WERI-Rb-1 (cell line): ENCODE data around the gene ITGA11.

Experiments used
- DNase-seq: peaks from one replicate; pipeline ENCODE4 v3.0.0-alpha.2; 2020
- H3K27ac ChIP-seq: fragments of 250-450 bp; sonication (Bioruptor Pico); 2 replicates; pipeline ENCODE4 v1.5.1; 2020; ENCODE audit warnings: mild to moderate bottlenecking, moderate library complexity
- H3K27me3 ChIP-seq: fragments of 250-450 bp; sonication (Bioruptor Pico); 2 replicates; pipeline ENCODE4 v1.5.1; 2021; ENCODE audit warnings: mild to moderate bottlenecking, low read depth, moderate library complexity; ENCODE audit not compliant: insufficient read depth, severe bottlenecking
- H3K36me3 ChIP-seq: fragments of 250-450 bp; sonication (Bioruptor Pico); 2 replicates; pipeline ENCODE4 v1.5.1; 2020; ENCODE audit warnings: mild to moderate bottlenecking, moderate library complexity
- H3K4me3 ChIP-seq: 2 replicates; pipeline ENCODE4 v1.5.1; 2011; ENCODE audit warnings: low read depth, mild to moderate bottlenecking, control low read depth, low read length
- H3K9me3 ChIP-seq: fragments of 250-450 bp; sonication (Bioruptor Pico); 2 replicates; pipeline ENCODE4 v1.5.1; 2021; ENCODE audit warnings: mild to moderate bottlenecking, moderate library complexity; ENCODE audit not compliant: severe bottlenecking
- CTCF ChIP-seq: IDR thresholded peaks from 2 replicates; pipeline ENCODE4 v1.5.1; 2011; ENCODE audit warnings: low read depth, mild to moderate bottlenecking, control low read depth, inconsistent platforms, low read length

Gene ITGA11

DNA sequence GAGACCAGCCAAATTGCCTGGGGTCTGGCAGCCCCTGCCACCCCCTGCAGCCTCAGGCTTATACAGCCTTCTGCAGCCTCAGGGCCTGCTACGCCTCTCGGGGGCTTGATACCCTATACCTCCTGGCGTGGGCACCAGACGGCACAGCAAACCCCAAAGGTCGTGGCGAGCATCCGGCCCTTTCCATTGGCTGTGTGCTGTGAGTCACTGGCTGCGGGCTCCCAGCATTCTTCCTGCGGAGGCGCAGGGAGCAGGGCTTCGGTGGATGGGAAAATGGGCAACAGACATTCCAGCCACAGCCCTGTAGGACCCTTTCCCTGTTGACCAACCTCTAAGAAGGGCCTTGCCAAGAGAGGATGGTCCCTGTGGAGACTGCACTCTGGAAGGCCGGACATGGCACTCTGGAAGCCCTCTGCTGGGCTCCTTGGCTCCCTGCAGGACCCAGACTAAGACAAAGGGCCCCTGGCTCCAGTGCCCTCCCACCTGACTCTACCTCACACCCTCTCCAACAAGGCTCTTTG lies 59.6 kb downstream of the ITGA11 start:
- Histone ChIP-seq H3K27ac (no peak overlapping the region), H3K9me3 (no peaks in the 10 kb centered on the region), H3K27me3 (no peaks in the 10 kb centered on the region), H3K4me3 (no peak overlapping the region), H3K36me3 (no peaks in the 10 kb centered on the region)
- peak; percentile 27 for DNase-seq
- TF ChIP-seq CTCF: peak; percentile 63

DNA sequence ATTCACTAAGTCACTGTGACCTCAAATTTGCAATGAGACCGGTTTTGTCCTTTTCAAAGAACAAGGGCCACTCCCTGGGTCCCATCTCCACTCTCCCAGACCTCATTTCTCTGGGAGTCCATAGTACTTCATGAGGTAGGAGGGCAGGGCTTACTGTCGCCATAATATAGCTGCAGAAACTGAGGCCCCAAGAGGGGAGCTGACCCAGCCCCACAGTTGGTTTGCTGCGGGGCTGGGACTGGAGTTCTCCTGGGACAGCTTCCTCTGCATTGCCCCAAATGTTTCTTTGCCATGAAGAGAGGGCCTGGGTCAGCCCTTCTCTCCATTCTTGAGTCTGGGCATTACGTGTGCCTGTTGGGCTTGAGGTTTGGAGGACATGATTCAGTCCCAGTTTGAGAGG lies 60.1 kb downstream of the ITGA11 start:
- Histone ChIP-seq H3K9me3 (no peaks in the 10 kb centered on the region), H3K4me3 (no peak overlapping the region), H3K27ac (no peak overlapping the region), H3K27me3 (no peaks in the 10 kb centered on the region), H3K36me3 (no peaks in the 10 kb centered on the region)
- no peak for DNase-seq
- no peak for TF ChIP-seq CTCF

DNA sequence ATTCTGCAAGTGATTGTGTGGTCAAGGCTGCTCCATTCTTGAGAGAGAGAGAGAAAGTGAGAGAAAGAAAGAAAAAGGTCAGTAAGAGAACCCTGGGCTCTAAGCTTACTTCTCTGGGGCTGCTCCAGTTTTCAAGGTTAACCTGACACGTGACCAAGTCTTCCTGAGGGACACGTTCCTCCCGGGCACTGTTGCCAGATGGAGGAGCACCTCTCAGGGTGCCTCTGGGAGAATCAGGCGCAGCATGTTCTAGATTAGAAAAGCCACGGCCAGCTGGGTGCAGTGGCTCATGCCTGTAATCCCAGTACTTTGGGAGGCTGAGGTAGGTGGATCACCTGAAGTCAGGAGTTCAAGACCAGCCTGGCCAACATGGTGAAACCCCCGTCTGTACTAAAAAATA lies 60.8 kb downstream of the ITGA11 start:
- no peak for DNase-seq
- no peaks in the 10 kb centered on the region for H3K36me3 ChIP-seq
- TF ChIP-seq CTCF: no peak

DNA sequence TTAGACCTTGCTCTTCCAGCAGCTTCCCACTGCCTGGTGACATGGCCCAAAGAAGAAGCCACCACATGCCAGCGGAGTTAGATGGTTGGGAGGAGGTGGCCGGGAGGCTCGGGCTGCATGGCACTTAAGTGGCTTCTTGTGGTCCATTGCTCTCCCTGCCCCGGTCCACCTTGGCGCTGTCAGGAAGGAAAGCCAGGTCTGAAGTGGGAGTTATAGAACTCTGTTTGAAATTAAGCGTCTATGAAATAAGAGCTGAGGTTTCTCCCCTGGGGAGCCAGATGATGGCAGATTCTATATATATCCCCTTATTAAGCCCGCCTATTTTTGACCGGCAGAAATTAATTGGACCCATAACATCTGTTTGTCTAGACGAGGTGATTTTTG lies 61.2 kb downstream of the ITGA11 start:
- Histone ChIP-seq H3K9me3 (no peaks in the 10 kb centered on the region), H3K27me3 (no peaks in the 10 kb centered on the region), H3K36me3 (no peaks in the 10 kb centered on the region), H3K4me3 (no peak overlapping the region), H3K27ac (no peak overlapping the region)
- no peak for TF ChIP-seq CTCF
- no peak for DNase-seq

More for the DNA sequence above, 60.8 kb downstream of the ITGA11 start:
- no peaks in the 10 kb centered on the region for H3K27me3 ChIP-seq
- no peak overlapping the region for H3K4me3 ChIP-seq
- no peak overlapping the region for H3K27ac ChIP-seq
- H3K9me3 ChIP-seq: no peaks in the 10 kb centered on the region

DNA sequence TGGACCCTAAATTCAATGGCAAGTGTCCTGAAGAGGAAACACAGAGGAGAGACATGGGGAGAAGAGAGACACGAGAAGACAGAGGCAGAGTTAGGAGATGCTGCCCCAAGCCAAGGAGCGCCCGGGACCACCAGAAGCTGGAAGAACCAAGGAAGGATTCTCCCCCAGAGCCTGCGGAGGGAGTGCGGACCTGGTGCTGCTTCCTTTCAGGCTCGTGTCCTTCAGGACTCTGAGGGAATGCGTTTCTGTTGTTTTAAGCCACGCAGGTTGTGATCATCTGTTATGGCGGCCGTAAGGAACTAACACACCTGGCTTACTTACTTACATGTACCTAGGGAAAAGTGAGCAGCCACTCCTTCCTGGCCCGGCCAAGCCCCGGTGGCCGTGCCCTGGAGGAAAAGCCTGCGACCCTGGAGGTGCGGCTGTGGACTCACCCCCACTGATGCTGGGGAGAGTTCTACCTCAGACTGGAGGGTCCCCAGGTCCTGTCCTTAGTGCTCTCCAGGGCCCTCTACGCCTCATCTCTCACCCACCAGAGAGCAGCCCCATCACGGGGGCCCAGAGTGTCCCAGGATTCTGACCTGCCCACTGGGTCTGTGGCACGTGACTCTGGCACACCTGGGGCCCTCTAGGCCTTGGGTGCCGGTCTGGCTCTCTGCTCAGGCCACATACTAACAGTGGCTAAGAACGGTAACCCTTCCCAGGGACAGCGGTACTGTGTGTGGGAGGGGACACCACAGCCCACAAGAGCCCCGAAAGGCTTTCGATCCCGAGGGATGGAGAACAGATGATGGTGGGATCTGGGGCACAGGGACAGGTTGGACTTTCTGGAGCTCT lies 61.8 kb downstream of the ITGA11 start:
- Histone ChIP-seq H3K36me3 (no peaks in the 10 kb centered on the region), H3K9me3 (no peaks in the 10 kb centered on the region), H3K27me3 (no peaks in the 10 kb centered on the region), H3K4me3 (no peak overlapping the region), H3K27ac (no peak overlapping the region)
- no peak for TF ChIP-seq CTCF
- DNase-seq: no peak
